ACC112 (cell line): Measurements from ENCODE around the gene SHROOM3.

Experiments used
- H2AFZ ChIP-seq: fragments of 200-600 bp; sonication (generic); one replicate; pipeline ENCODE4 v1.6.0; 2017; ENCODE audit warnings: antibody characterized with exemption, low read length; ENCODE audit not compliant: unreplicated experiment
- H3K27ac ChIP-seq: fragments of 200-600 bp; sonication (generic); 2 replicates; pipeline ENCODE4 v1.5.1; 2014; ENCODE audit warnings: low read depth, mild to moderate bottlenecking, antibody characterized with exemption, low read length, moderate library complexity
- H3K27me3 ChIP-seq: fragments of 200-600 bp; sonication (generic); 2 replicates; pipeline ENCODE4 v1.6.1; 2014; ENCODE audit warnings: mild to moderate bottlenecking, antibody characterized with exemption, low read length, moderate library complexity, mixed read lengths; ENCODE audit not compliant: insufficient read depth
- H3K36me3 ChIP-seq: fragments of 200-600 bp; sonication (generic); 2 replicates; pipeline ENCODE4 v1.6.1; 2016; ENCODE audit warnings: mild to moderate bottlenecking, antibody characterized with exemption, low read length, moderate library complexity, mixed read lengths; ENCODE audit not compliant: insufficient read depth
- H3K4me1 ChIP-seq: fragments of 200-600 bp; sonication (generic); one replicate; pipeline ENCODE4 v1.6.1; 2016; ENCODE audit warnings: low read length, mixed read lengths; ENCODE audit not compliant: insufficient read depth, unreplicated experiment, control insufficient read depth
- H3K4me3 ChIP-seq: fragments of 200-600 bp; sonication (generic); 2 replicates; pipeline ENCODE4 v1.5.1; 2014; ENCODE audit warnings: mild to moderate bottlenecking, low read depth, low read length
- H3K79me2 ChIP-seq: fragments of 200-600 bp; sonication (generic); one replicate; pipeline ENCODE4 v1.6.0; 2016; ENCODE audit warnings: low read length; ENCODE audit not compliant: control insufficient read depth, unreplicated experiment, insufficient read depth

Gene SHROOM3

DNA sequence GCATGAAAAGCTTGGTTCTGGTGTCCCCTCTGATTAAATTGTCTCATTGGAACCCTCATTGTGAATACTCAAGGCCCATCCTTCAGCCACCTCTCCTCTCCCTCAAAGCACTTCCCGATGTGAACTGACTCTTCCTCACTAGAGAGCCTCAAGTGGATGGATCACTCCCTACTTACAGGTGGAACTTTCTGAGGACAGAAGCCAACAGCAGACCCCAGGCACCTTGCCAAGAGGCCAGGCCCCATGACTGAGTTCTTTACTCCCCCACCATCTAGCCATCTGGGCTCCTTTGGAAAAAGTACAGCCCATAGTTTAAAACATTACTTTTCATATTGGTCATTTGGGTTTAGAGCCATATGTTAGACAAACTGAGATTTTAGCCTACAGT is 224.1 kb downstream of the SHROOM3 start:
- H3K27ac ChIP-seq, result no peak overlapping the region

DNA sequence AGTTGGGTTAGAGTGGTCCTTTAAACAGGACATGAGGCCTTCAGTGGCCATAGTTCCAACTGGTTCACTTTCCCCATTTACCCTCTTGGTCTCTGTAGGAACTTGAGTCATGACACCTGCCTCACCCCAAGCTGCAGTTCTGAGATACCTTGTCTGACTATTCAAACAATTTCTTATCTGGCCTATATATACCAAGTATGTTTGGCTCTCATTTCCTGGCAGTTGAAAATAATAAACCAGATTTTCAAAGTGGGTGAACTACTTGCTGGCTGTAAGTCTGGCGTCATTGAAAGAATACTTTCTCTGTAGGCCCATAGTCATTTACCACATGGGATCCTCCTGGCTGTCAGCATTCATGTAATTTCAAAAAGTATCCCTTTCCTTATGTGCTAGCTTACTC is 228.8 kb downstream of the SHROOM3 start:
- Histone ChIP-seq H3K36me3 (no peaks in the 10 kb centered on the region), H3K27ac (no peak overlapping the region), H3K27me3 (no peaks in the 10 kb centered on the region), H3K79me2 (no peaks in the 10 kb centered on the region), H3K4me1 (peaks cover 11% of the 10 kb centered on the region), H3K4me3 (no peak overlapping the region), H2AFZ (no peak overlapping the region)

More for the DNA sequence above, 224.1 kb downstream of the SHROOM3 start:
- no peak overlapping the region for H3K4me3 ChIP-seq
- no peaks in the 10 kb centered on the region for H3K36me3 ChIP-seq
- peaks cover 18% of the 10 kb centered on the region for H3K4me1 ChIP-seq
- no peaks in the 10 kb centered on the region for H3K79me2 ChIP-seq
- no peaks in the 10 kb centered on the region for H3K27me3 ChIP-seq
- H2AFZ ChIP-seq, result no peak overlapping the region

DNA sequence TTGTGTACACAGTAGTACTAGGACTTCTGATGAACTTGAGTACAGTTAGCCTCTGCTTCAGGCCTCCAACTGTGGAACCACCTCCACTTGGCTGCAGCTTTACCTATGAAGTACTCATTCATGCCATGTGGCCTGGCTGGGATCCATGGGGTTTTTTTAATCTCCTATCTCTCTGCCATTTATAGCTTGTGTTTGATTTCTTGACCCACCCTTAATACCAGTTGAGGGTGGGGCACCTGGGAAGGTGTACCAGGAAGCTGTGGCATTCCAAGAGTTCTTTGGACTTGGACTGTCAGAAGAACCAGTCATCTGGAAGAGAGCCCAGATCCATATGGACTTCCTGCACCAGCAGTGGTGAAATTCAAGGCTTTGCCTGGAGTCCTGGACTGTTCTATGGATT is 230.1 kb downstream of the SHROOM3 start:
- Histone ChIP-seq H2AFZ (no peak overlapping the region), H3K4me1 (peaks cover 6% of the 10 kb centered on the region), H3K27ac (no peak overlapping the region), H3K79me2 (no peaks in the 10 kb centered on the region), H3K36me3 (no peaks in the 10 kb centered on the region), H3K4me3 (no peak overlapping the region), H3K27me3 (no peaks in the 10 kb centered on the region)

DNA sequence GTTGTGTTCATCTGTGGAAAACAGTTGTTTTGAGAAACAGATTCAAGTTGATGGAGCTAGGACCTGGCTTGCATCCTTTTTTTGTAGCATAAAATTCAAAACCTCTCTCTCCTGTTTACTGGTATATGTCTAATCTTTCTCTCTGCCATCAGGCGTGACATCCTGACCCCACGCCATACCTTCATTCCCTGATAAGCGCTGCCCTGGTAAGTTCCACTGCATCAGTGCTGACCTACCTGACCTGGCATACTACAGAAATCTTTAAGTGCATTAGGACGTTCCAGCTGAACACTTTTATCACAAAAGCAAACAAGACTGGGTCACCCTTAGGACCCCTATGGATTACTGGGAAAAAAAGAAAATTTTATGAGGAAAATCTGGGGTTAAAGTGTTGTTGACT is 230.7 kb downstream of the SHROOM3 start:
- Histone ChIP-seq H3K27ac (no peak overlapping the region), H2AFZ (no peak overlapping the region)

DNA sequence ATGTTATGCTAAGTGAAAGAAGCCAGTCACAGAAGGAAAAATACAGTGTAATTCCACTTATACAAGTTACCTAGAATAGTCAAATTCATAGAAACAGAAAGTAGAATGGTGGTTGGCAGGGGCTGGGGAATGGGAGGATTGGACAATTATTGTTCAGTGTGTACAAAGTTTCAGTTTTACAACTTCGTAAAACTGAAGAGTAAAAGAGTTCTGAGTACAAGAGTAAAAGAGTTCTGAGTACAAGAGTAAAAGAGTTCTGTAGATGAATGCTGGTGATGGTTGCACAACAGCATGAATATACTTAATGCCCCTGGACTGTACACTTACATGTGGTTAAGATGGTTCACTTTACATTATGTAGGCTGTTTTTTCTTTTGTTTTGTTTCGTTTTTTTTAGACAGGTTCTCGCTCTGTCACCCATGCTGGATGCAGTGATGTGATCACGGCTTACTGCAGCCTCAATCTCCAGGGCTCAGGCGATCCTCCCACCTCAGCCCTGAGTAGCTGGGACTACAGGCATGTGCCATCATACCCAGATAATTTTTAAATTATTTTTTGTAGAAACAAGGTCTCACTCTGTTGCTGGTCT is 232.0 kb downstream of the SHROOM3 start:
- H3K4me1 ChIP-seq, result peaks cover 6% of the 10 kb centered on the region
- no peaks in the 10 kb centered on the region for H3K36me3 ChIP-seq
- no peaks in the 10 kb centered on the region for H3K79me2 ChIP-seq
- H2AFZ ChIP-seq, result no peak overlapping the region
- H3K27me3 ChIP-seq, result no peaks in the 10 kb centered on the region
- no peak overlapping the region for H3K27ac ChIP-seq
- H3K4me3 ChIP-seq, result no peak overlapping the region

More for the DNA sequence above, 230.7 kb downstream of the SHROOM3 start:
- no peak overlapping the region for H3K4me3 ChIP-seq
- H3K27me3 ChIP-seq, result no peaks in the 10 kb centered on the region
- peaks cover 6% of the 10 kb centered on the region for H3K4me1 ChIP-seq
- H3K36me3 ChIP-seq, result no peaks in the 10 kb centered on the region
- no peaks in the 10 kb centered on the region for H3K79me2 ChIP-seq

DNA sequence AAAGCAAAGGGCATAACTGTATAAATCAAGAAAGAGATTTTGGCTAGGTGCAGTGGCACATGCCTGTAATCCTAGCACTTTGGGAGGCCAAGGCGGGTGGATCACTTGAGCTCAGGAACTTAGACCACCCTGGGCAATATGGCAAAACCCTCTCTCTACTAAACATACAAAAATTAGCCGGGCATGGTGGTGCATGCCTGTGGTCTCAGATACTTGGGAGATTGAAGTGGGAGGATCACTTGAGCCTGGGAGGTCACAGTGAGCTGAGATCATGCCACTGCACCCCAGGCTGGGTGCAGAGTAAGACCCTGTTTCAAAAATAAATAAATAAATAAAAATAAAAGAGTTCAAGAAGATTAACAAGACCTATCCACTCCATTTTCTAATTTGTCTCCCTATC is 235.6 kb downstream of the SHROOM3 start:
- Histone ChIP-seq H3K36me3 (no peaks in the 10 kb centered on the region), H3K4me1 (no peaks in the 10 kb centered on the region), H2AFZ (no peak overlapping the region), H3K79me2 (no peaks in the 10 kb centered on the region), H3K27me3 (no peaks in the 10 kb centered on the region), H3K27ac (no peak overlapping the region), H3K4me3 (no peak overlapping the region)

DNA sequence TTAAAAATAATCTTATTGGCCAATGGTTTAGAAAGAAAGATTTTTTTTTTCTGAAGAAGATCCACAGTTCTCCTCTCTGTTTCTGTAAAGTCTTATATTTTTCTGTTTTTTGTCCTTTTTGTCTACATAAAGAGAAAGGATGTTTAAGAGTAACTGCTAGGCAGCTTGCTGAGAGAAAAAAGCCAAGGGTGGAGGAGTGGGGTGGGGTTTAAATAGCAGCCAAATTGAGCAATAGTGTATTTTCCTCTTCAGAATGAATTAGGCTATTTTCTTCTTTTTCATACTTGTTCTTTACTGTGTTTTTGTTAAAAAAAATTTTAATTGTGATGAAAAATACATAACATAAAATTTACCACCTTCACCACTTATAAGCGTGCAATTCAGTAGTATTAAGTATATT is 238.3 kb downstream of the SHROOM3 start:
- Histone ChIP-seq H3K27ac (no peak overlapping the region), H3K79me2 (no peaks in the 10 kb centered on the region), H3K4me1 (no peaks in the 10 kb centered on the region), H3K36me3 (no peaks in the 10 kb centered on the region), H2AFZ (peak overlapping the region; percentile 42), H3K27me3 (no peaks in the 10 kb centered on the region), H3K4me3 (no peak overlapping the region)

DNA sequence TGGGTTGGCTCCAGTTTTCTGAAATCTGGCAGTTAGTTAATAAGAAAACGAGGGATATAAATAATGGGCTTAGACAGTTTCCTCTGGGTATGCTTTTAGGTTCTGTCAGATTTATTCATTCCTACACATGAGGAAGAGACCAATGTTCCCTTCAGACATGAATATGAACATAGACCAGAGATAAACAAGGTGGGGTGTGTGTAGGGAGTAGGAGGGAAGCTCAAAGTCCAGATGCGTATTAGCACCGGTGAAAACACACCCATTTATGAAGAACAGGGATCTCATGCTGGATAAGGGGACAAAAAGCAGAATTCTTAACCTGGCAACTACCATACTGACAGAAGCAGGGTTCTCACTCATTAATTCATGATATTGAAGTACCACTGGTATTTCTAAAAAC is 240.0 kb downstream of the SHROOM3 start:
- Histone ChIP-seq H2AFZ (no peak overlapping the region), H3K27ac (no peak overlapping the region), H3K4me3 (no peak overlapping the region), H3K36me3 (no peaks in the 10 kb centered on the region), H3K27me3 (no peaks in the 10 kb centered on the region), H3K4me1 (no peaks in the 10 kb centered on the region), H3K79me2 (no peaks in the 10 kb centered on the region)

DNA sequence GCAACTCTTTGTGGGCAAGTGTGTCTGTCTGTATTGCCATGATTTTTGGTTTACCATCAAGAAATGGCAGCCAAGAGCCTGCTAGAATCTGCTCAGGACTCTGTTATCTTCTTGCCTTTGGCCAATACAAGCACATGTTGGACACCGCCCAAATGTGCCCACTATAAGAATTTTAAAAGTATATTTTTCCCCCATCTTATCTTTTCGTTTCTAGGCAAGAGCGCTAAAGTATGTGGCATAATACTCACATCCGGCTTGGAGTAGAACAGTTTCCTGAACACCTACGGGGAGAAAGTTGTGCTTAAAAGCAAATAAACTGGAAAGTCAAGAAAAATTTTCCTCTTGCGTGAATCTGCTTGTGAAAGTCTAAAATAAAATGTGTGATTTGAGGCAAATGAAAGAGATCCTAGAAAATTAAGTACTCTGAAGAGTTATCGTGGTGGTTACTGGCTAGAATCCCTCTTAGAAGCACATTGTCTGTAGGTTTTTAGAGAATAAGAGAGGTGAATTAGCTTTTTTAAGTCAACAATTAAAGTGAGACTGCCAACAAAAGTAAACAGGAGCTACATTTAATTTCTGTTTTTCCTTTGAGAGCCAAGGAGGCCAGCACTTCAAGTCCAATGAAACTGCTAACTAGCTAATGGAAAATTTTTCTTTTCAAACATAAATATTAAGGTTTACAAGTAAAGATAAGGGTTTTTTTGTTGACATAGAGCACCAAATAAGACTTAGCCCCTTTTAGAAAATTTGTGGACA is 242.7 kb downstream of the SHROOM3 start:
- no peak overlapping the region for H2AFZ ChIP-seq
- H3K4me3 ChIP-seq, result no peak overlapping the region
- H3K27ac ChIP-seq, result no peak overlapping the region

DNA sequence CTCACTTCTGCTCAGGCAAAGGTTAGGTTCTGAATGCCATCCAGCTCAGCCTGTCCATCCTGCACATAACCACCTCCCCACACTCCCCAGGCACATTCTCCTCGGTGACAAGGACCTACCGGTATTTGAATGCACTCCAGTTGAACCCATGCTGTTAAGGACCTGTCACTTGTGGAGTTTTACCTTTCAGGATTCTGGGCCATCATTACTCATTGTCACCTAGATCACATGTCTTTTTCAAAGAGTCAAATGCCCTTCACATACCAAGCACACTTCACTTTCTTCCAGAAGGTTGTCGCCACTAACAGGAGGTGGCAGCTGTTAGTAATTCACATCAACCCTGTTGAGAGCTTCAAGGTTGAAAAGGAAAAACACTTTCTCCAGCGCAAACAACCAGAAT is 244.7 kb downstream of the SHROOM3 start:
- no peaks in the 10 kb centered on the region; the same call in 1 of the 2 replicates for H3K27me3 ChIP-seq

More for the DNA sequence above, 242.7 kb downstream of the SHROOM3 start:
- no peaks in the 10 kb centered on the region for H3K4me1 ChIP-seq
- no peaks in the 10 kb centered on the region for H3K36me3 ChIP-seq
- no peaks in the 10 kb centered on the region for H3K79me2 ChIP-seq
- H3K27me3 ChIP-seq, result no peaks in the 10 kb centered on the region

DNA sequence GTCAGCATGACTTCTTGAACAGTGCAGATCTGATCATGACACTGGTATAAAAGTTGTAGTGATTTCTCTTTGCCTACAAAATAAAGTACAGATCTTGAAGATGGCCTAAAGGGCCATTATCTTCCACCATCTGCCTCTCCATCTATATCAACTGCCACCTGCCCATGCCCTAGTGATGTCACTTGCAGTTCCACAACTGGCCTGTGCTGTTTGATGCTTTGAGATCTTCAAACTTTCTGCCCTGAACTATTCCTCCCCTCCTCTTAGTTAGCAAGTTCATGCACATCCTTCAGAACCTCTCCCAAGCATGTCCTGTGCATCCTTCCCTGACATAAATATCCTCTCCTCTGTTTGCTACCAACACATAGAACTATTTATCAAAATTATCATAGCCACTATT is 245.9 kb downstream of the SHROOM3 start:
- H3K4me3 ChIP-seq, result no peak overlapping the region
- H2AFZ ChIP-seq, result no peak overlapping the region
- no peaks in the 10 kb centered on the region for H3K4me1 ChIP-seq
- H3K79me2 ChIP-seq, result no peaks in the 10 kb centered on the region
- no peaks in the 10 kb centered on the region; the same call in 1 of the 2 replicates for H3K27me3 ChIP-seq
- H3K27ac ChIP-seq, result no peak overlapping the region
- no peaks in the 10 kb centered on the region for H3K36me3 ChIP-seq

More for the DNA sequence above, 244.7 kb downstream of the SHROOM3 start:
- Histone ChIP-seq H3K4me3 (no peak overlapping the region), H3K4me1 (no peaks in the 10 kb centered on the region), H3K79me2 (no peaks in the 10 kb centered on the region), H2AFZ (no peak overlapping the region), H3K27ac (no peak overlapping the region), H3K36me3 (no peaks in the 10 kb centered on the region)
